A549 (cell line): ENCODE results near the gene S100A1.

Experiments used
- POLR2A ChIP-seq: IDR thresholded peaks from 2 replicates; pipeline ENCODE4 v1.6.1; 2012; ENCODE audit warnings: mild to moderate bottlenecking, low read length
- TF ChIP-seq, protein P1 (sequence below): IDR thresholded peaks from 2 replicates; pipeline ENCODE4 v1.6.1; 2012
- TF ChIP-seq, protein P2 (sequence below): fragments of 450-650 bp; IDR thresholded peaks from 2 replicates; pipeline ENCODE4 v1.6.1; 2014; ENCODE audit warnings: antibody characterized with exemption

DNA sequence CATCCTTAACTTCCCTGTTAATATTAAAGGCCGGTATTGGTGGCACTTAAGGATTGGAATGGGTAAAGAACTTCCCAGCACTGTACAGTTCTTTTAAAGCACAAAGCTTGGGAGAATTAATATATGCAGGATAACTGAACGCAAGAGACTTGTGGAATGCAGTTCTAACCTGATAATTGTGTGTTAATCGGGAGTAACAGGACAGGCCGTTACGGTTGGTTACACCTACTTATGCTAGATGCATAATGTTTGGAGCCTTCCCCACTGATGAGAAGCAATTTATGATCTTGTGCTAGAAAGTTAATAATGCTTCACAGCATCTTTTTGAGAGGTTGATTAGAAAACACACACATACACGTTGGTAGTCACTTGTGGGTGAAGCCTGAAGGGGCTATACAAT, 12.6 kb downstream of the S100A1 start:
- TF ChIP-seq, protein P1, sequence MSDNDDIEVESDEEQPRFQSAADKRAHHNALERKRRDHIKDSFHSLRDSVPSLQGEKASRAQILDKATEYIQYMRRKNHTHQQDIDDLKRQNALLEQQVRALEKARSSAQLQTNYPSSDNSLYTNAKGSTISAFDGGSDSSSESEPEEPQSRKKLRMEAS: no peak
- no peak for TF ChIP-seq POLR2A
- TF ChIP-seq, protein P2, sequence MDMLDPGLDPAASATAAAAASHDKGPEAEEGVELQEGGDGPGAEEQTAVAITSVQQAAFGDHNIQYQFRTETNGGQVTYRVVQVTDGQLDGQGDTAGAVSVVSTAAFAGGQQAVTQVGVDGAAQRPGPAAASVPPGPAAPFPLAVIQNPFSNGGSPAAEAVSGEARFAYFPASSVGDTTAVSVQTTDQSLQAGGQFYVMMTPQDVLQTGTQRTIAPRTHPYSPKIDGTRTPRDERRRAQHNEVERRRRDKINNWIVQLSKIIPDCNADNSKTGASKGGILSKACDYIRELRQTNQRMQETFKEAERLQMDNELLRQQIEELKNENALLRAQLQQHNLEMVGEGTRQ: no peak
